Stomach (tissue), 9 donors: ENCODE measurements around the gene CXorf38. TPM values are rescaled to one million over a fixed set of nuclear protein-coding genes. Genes with fewer than 3 reads are reported as not detected.

ENCODE experiments used
- DNase-seq, 2 donors: peaks; one replicate each; pipeline versions ENCODE4 v3.0.0 to v3.0.0-alpha.2; 2013 to 2019
- H3K27ac ChIP-seq, 5 donors: fragments of 200-600 bp in 4 of 5; sonication (generic) in 4 of 5; one replicate each; pipeline ENCODE4 v1.5.1; 2013 to 2019; ENCODE audit warnings: mild to moderate bottlenecking in 1 of 5, moderate library complexity in 1 of 5
- H3K27me3 ChIP-seq, 3 donors: fragments of 200-600 bp; sonication (generic); one replicate each; pipeline ENCODE4 v1.5.1; 2017 to 2019; ENCODE audit warnings: mixed run types in 1 of 3
- H3K36me3 ChIP-seq, 4 donors: fragments of 200-600 bp; sonication (generic); 1 replicate in 3 of 4; 2 replicates in 1 of 4; pipeline ENCODE4 v1.5.1; 2016 to 2019
- H3K4me1 ChIP-seq, 4 donors: fragments of 200-600 bp; sonication (generic); one replicate each; pipeline ENCODE4 v1.5.1; 2016 to 2019
- H3K4me3 ChIP-seq, 4 donors: fragments of 200-600 bp; sonication (generic) in 3 of 4; one replicate each; pipeline ENCODE4 v1.5.1; 2016 to 2019; ENCODE audit warnings: mild to moderate bottlenecking in 1 of 4
- H3K9me3 ChIP-seq, 4 donors: fragments of 200-600 bp; sonication (generic); one replicate each; pipeline ENCODE4 v1.5.1; 2016 to 2019
- CTCF ChIP-seq, 7 experiments: fragments of 450-650 bp in 4 of 7; fragments of 200-600 bp in 3 of 7; sonication (generic) in 3 of 7; IDR thresholded peaks; one replicate each; pipeline ENCODE4 v1.5.1; 2016 to 2019; ENCODE audit warnings: antibody characterized with exemption in 7 of 7, control low read depth in 2 of 7, mild to moderate bottlenecking in 1 of 7
- EP300 ChIP-seq: sonication (generic); formaldehyde crosslinking; IDR thresholded peaks from one replicate; pipeline ENCODE4 v1.6.1; 2017; ENCODE audit warnings: antibody characterized with exemption
- POLR2A ChIP-seq, 4 donors: fragments of 450-650 bp; IDR thresholded peaks; one replicate each; pipeline ENCODE4 v1.6.1; 2016; ENCODE audit warnings: antibody characterized with exemption in 4 of 4, control low read depth in 2 of 4, mild to moderate bottlenecking in 1 of 4, moderate library complexity in 1 of 4
- POLR2AphosphoS5 ChIP-seq, 3 donors: sonication (generic); formaldehyde crosslinking; IDR thresholded peaks; one replicate each; pipeline ENCODE4 v1.6.1; 2016; ENCODE audit warnings: antibody characterized with exemption in 3 of 3
- WGBS, 5 donors: extraction: QIAGEN DNeasy Blood & Tissue Kit in 3 of 5; methylation state at CpG; one replicate each; pipeline versions ENCODE4 v1.1.5 to v1.1.7; 2013 to 2018; 5-methylcytosine and 5-hydroxymethylcytosine counted together
- intact Hi-C: fragments of 100-400 bp; cut with DNase I; formaldehyde crosslinking; loops from one replicate; pipeline ENCODE4 v1.15.1; 2023; ENCODE audit warnings: low total_unique reads
- polyA plus RNA-seq, 3 donors: library from polyadenylated mRNA; stranded (reverse); fragments of 200-250 nt; gene quantifications; one replicate each; pipeline ENCODE4 v1.2.3, GENCODE V29; 2013
- total RNA-seq, 5 donors: library from RNA; depleted of rRNA; stranded (reverse); fragments of >200 nt; gene quantifications; one replicate each; pipeline versions ENCODE4 v1.1.0 to v1.2.3, GENCODE V29; 2014 to 2016
- donor health status: healthy with polysubstance abuse.
- donor health status: Bipolar disorder and iron deficiency.
- donor health status: healthy.

Gene CXorf38
- total and polyA plus RNA-seq, 8 donors = 0.89 to 20.2 (median 8.6) TPM

GRCh38 chrX:40687169-40687568, 39.8 kb upstream of the CXorf38 start:
- 89 to 100% (median 94%) methylated on average over 3 of the region's 3 CpGs for WGBS, 5 donors
- Histone ChIP-seq H3K27ac (no peak overlapping the region), H3K4me1 (no peaks in the 10 kb centered on the region), H3K27me3 (no peaks in the 10 kb centered on the region), H3K4me3 (no peak overlapping the region), H3K9me3 (no peaks in the 10 kb centered on the region), H3K36me3 (peaks cover 0 to 45% (median 43%) of the 10 kb centered on the region in 4 donors)
- intact Hi-C loops = no loop called here
- no peak for DNase-seq
- no peak for TF ChIP-seq POLR2AphosphoS5 (IDR thresholded peaks at IDR 0.05)
- no peak for TF ChIP-seq EP300
- no peak for TF ChIP-seq CTCF (IDR thresholded peaks at IDR 0.05)
- TF ChIP-seq POLR2A (IDR thresholded peaks at IDR 0.05) = no peak

GRCh38 chrX:40685362-40685918, 38.1 kb upstream of the CXorf38 start:
- TF ChIP-seq CTCF (IDR thresholded peaks at IDR 0.05) = no peak
- no peak for TF ChIP-seq POLR2AphosphoS5 (IDR thresholded peaks at IDR 0.05)
- TF ChIP-seq EP300 = no peak
- TF ChIP-seq POLR2A (IDR thresholded peaks at IDR 0.05) = no peak
- no peaks in the 10 kb centered on the region for H3K27me3 ChIP-seq
- intact Hi-C loops = no loop called here
- H3K9me3 ChIP-seq = no peaks in the 10 kb centered on the region
- H3K4me3 ChIP-seq = no peak overlapping the region
- H3K4me1 ChIP-seq = no peaks in the 10 kb centered on the region
- no peak overlapping the region for H3K27ac ChIP-seq
- peaks cover 0 to 51% (median 46%) of the 10 kb centered on the region in 4 donors for H3K36me3 ChIP-seq
- no peak for DNase-seq
- WGBS, 5 donors = 40 to 71% (median 47%) methylated on average over 1 to 4 of the region's 4 CpGs

GRCh38 chrX:40684092-40684491, 36.7 kb upstream of the CXorf38 start:
- no peaks in the 10 kb centered on the region for H3K27me3 ChIP-seq
- intact Hi-C loops = no loop called here
- peaks cover 0 to 57% (median 52%) of the 10 kb centered on the region in 4 donors for H3K36me3 ChIP-seq
- WGBS, 5 donors = 82 to 100% (median 97%) methylated on average over 1 of the region's 1 CpG
- no peak for DNase-seq
- TF ChIP-seq POLR2AphosphoS5 (IDR thresholded peaks at IDR 0.05) = no peak
- no peak for TF ChIP-seq CTCF (IDR thresholded peaks at IDR 0.05)
- TF ChIP-seq EP300 = no peak
- no peak for TF ChIP-seq POLR2A (IDR thresholded peaks at IDR 0.05)
- no peaks in the 10 kb centered on the region for H3K9me3 ChIP-seq
- H3K4me3 ChIP-seq = no peak overlapping the region
- H3K4me1 ChIP-seq = no peaks in the 10 kb centered on the region
- H3K27ac ChIP-seq = no peak overlapping the region

- DNase-seq = no peak
- H3K27me3 ChIP-seq = no peaks in the 10 kb centered on the region
- H3K9me3 ChIP-seq = no peaks in the 10 kb centered on the region
- H3K4me3 ChIP-seq = no peak overlapping the region
- WGBS, 5 donors = 93 to 100% (median 98%) methylated on average over 3 of the region's 3 CpGs
- H3K27ac ChIP-seq = no peak overlapping the region
- TF ChIP-seq EP300 = no peak
- TF ChIP-seq CTCF (IDR thresholded peaks at IDR 0.05) = no peak
- no peak for TF ChIP-seq POLR2A (IDR thresholded peaks at IDR 0.05)
- TF ChIP-seq POLR2AphosphoS5 (IDR thresholded peaks at IDR 0.05) = no peak
- H3K36me3 ChIP-seq = peaks cover 0 to 57% (median 50%) of the 10 kb centered on the region in 4 donors
- H3K4me1 ChIP-seq = no peaks in the 10 kb centered on the region
- intact Hi-C loops = no loop called here
Measured at GRCh38 chrX:40683245-40683644, 35.9 kb upstream of the CXorf38 start.
